GM12878 (cell line): Measurements from ENCODE around the gene ACAD11. TPM values are rescaled to one million over a fixed set of nuclear protein-coding genes. Genes with fewer than 3 reads are reported as not detected.

Source experiments
- CEBPZ ChIP-seq: fragments of 150-350 bp; IDR thresholded peaks from 2 replicates; pipeline ENCODE4 v1.6.1; 2016; ENCODE audit warnings: low read depth, low read length
- MYB ChIP-seq: fragments of 150-350 bp; IDR thresholded peaks from 2 replicates; pipeline ENCODE4 v1.6.1; 2014; ENCODE audit warnings: mild to moderate bottlenecking, low read depth, low read length, borderline replicate concordance
- NFXL1 ChIP-seq: fragments of 450-650 bp; IDR thresholded peaks from 2 replicates; pipeline ENCODE4 v1.6.1; 2017; ENCODE audit warnings: antibody characterized with exemption, mild to moderate bottlenecking, borderline replicate concordance
- PBX3 ChIP-seq: IDR thresholded peaks from 2 replicates; pipeline ENCODE4 v1.6.1; 2011; ENCODE audit warnings: mild to moderate bottlenecking, low read depth, low read length, moderate library complexity; ENCODE audit not compliant: insufficient replicate concordance
- RUNX3 ChIP-seq: IDR thresholded peaks from 2 replicates; pipeline ENCODE4 v1.6.1; 2012; ENCODE audit warnings: low read length, inconsistent platforms
- TCF12 ChIP-seq: IDR thresholded peaks from 2 replicates; pipeline ENCODE4 v1.6.1; 2011; ENCODE audit warnings: low read depth, mild to moderate bottlenecking, low read length
- ZNF217 ChIP-seq: fragments of 450-650 bp; IDR thresholded peaks from 2 replicates; pipeline ENCODE4 v1.6.1; 2017; ENCODE audit warnings: antibody characterized with exemption, mild to moderate bottlenecking
- ZNF592 ChIP-seq: fragments of 450-650 bp; IDR thresholded peaks from 2 replicates; pipeline ENCODE4 v1.6.1; 2017; ENCODE audit warnings: mild to moderate bottlenecking, moderate library complexity
- polyA plus RNA-seq, 11 experiments: library from polyadenylated mRNA; depleted of rRNA in 4 of 11; unstranded in 6 of 11; stranded (reverse) in 5 of 11; fragments of >200 nt; fragmentation: Nextera tagmentation in 4 of 11; fragmentation: Illumina TruSeq in 1 of 11; extraction: Ambion mirVana in 4 of 11; extraction: Trizol in 1 of 11; gene quantifications; 1 replicate in 1 of 11; 2 replicates in 10 of 11; pipeline versions ENCODE4 v1.2.1 to v1.2.3, GENCODE V29; 2011 to 2016; ENCODE audit warnings: inconsistent platforms in 2 of 11, missing spikeins in 2 of 11, low read depth in 1 of 11
- total RNA-seq, 4 experiments: library from RNA; depleted of rRNA in 3 of 4; stranded (reverse); fragments of >200 nt in 3 of 4; fragmentation: Illumina TruSeq in 1 of 4; extraction: Trizol in 1 of 4; gene quantifications; 2 replicates each; pipeline versions ENCODE4 v1.2.1 to v1.2.3, GENCODE V29; 2013 to 2021
- TF ChIP-seq, protein P1 (sequence below), 3 experiments: IDR thresholded peaks in 2 of 3; conservative IDR thresholded peaks in 1 of 3; 2 replicates each; pipeline ENCODE4 v1.5.1; 2011; ENCODE audit warnings: low read depth in 3 of 3, low read length in 3 of 3, mild to moderate bottlenecking in 3 of 3, control low read depth in 2 of 3, moderate library complexity in 2 of 3, inconsistent platforms in 1 of 3, mixed read lengths in 1 of 3; ENCODE audit not compliant: control insufficient read depth in 2 of 3, insufficient read depth in 1 of 3; ENCODE audit errors: extremely low read depth in 1 of 3
- TF ChIP-seq, protein P2 (sequence below): fragments of 450-650 bp; IDR thresholded peaks from 2 replicates; pipeline ENCODE4 v1.6.1; 2017; ENCODE audit warnings: borderline replicate concordance
- TF ChIP-seq, protein P3 (sequence below): fragments of 450-650 bp; formaldehyde crosslinking; IDR thresholded peaks from 2 replicates; pipeline ENCODE4 v1.4.0; 2022; ENCODE audit warnings: mild to moderate bottlenecking, moderate library complexity

Gene ACAD11
- total and polyA plus RNA-seq, 10 of the 15 experiments (the other 5 are each of a cell fraction or from before 2014, with no cell fraction given) = 2.4 to 15.9 (median 10.4) TPM

- TF ChIP-seq CEBPZ = no peak
- TF ChIP-seq, protein P1, sequence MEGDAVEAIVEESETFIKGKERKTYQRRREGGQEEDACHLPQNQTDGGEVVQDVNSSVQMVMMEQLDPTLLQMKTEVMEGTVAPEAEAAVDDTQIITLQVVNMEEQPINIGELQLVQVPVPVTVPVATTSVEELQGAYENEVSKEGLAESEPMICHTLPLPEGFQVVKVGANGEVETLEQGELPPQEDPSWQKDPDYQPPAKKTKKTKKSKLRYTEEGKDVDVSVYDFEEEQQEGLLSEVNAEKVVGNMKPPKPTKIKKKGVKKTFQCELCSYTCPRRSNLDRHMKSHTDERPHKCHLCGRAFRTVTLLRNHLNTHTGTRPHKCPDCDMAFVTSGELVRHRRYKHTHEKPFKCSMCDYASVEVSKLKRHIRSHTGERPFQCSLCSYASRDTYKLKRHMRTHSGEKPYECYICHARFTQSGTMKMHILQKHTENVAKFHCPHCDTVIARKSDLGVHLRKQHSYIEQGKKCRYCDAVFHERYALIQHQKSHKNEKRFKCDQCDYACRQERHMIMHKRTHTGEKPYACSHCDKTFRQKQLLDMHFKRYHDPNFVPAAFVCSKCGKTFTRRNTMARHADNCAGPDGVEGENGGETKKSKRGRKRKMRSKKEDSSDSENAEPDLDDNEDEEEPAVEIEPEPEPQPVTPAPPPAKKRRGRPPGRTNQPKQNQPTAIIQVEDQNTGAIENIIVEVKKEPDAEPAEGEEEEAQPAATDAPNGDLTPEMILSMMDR (IDR thresholded peaks at IDR 0.05 in 2 of 3, conservative IDR thresholded peaks at IDR 0.05 in 1 of 3; ENCODE audit: control insufficient read depth in 2 of 3, extremely low read depth in 1 of 3, insufficient read depth in 1 of 3, low read depth in 3 of 3, low read length in 3 of 3) = no peak
- TF ChIP-seq NFXL1 = no peak
- TF ChIP-seq RUNX3 = no peak; the same call in 1 of the 2 replicates
- TF ChIP-seq MYB = no peak
- TF ChIP-seq, protein P2, sequence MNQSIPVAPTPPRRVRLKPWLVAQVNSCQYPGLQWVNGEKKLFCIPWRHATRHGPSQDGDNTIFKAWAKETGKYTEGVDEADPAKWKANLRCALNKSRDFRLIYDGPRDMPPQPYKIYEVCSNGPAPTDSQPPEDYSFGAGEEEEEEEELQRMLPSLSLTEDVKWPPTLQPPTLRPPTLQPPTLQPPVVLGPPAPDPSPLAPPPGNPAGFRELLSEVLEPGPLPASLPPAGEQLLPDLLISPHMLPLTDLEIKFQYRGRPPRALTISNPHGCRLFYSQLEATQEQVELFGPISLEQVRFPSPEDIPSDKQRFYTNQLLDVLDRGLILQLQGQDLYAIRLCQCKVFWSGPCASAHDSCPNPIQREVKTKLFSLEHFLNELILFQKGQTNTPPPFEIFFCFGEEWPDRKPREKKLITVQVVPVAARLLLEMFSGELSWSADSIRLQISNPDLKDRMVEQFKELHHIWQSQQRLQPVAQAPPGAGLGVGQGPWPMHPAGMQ = no peak; the same call in 1 of the 2 replicates
- TF ChIP-seq, protein P3, sequence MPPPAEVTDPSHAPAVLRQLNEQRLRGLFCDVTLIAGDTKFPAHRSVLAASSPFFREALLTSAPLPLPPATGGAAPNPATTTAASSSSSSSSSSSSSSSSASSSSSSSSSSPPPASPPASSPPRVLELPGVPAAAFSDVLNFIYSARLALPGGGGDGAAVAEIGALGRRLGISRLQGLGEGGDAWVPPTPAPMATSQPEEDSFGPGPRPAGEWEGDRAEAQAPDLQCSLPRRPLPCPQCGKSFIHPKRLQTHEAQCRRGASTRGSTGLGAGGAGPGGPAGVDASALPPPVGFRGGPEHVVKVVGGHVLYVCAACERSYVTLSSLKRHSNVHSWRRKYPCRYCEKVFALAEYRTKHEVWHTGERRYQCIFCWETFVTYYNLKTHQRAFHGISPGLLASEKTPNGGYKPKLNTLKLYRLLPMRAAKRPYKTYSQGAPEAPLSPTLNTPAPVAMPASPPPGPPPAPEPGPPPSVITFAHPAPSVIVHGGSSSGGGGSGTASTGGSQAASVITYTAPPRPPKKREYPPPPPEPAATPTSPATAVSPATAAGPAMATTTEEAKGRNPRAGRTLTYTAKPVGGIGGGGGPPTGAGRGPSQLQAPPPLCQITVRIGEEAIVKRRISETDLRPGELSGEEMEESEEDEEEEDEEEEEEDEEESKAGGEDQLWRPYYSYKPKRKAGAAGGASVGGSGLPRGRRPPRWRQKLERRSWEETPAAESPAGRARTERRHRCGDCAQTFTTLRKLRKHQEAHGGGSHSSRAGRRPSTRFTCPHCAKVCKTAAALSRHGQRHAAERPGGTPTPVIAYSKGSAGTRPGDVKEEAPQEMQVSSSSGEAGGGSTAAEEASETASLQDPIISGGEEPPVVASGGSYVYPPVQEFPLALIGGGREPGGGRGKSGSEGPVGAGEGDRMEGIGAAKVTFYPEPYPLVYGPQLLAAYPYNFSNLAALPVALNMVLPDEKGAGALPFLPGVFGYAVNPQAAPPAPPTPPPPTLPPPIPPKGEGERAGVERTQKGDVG (CRISPR knock-in tag) = no peak
- TF ChIP-seq ZNF592 = no peak
- TF ChIP-seq PBX3 = no peak
- no peak for TF ChIP-seq TCF12
- TF ChIP-seq ZNF217 = no peak
Observed at GRCh38 chr3:132660052-132660810, 622 bp upstream of the ACAD11 start, which contains the start of gene UBA5 (continued).
